ENCODE results near the gene NUP93.

NUP93 gene

GRCh38 chr16:56729735-56730662 lies at the start of gene NUP93:
TSS of gene NUP93 (plus strand) at chr16:56730129. CDS start at chr16:56748248, 18,119 bp downstream.
- peak; percentile 86 to 89 for DNase-seq

GRCh38 chr16:56681939-56682702 lies 47.8 kb upstream of the NUP93 start, which contains the start of gene MT1X:
TSS of gene MT1X (plus strand) at chr16:56682470. CDS start at chr16:56682541, 71 bp downstream.
- peak; percentile 82 to 84 for DNase-seq

GRCh38 chr16:56682703-56683397 lies 47.1 kb upstream of the NUP93 start:
- peak in 1 of 2 donors; percentile 15 for DNase-seq

- DNase-seq: no peak
Observed at GRCh38 chr16:56683424-56684172, 46.3 kb upstream of the NUP93 start.

- DNase-seq: no peak
Observed at GRCh38 chr16:56684256-56684925, 45.5 kb upstream of the NUP93 start.

- no peak for DNase-seq
Observed at GRCh38 chr16:56684926-56685590, 44.9 kb upstream of the NUP93 start.

- DNase-seq: no peak
Observed at GRCh38 chr16:56686758-56687157, 43.2 kb upstream of the NUP93 start.

- DNase-seq: no peak
Observed at GRCh38 chr16:56688762-56689161, 41.2 kb upstream of the NUP93 start.

- DNase-seq: no peak
Observed at GRCh38 chr16:56689171-56689570, 40.8 kb upstream of the NUP93 start.

GRCh38 chr16:56690420-56691122 lies 39.4 kb upstream of the NUP93 start:
- no peak for DNase-seq

GRCh38 chr16:56691885-56692284 lies 38.0 kb upstream of the NUP93 start:
- no peak for DNase-seq

- no peak for DNase-seq
Observed at GRCh38 chr16:56695246-56695645, 34.7 kb upstream of the NUP93 start.

GRCh38 chr16:56697456-56698155 lies 32.3 kb upstream of the NUP93 start:
- no peak for DNase-seq

GRCh38 chr16:56700195-56700594 lies 29.7 kb upstream of the NUP93 start:
- DNase-seq: no peak

- DNase-seq: no peak
Observed at GRCh38 chr16:56700631-56701030, 29.3 kb upstream of the NUP93 start.

GRCh38 chr16:56701534-56701933 lies 28.4 kb upstream of the NUP93 start:
- no peak for DNase-seq

- no peak for DNase-seq
Observed at GRCh38 chr16:56702836-56703235, 27.1 kb upstream of the NUP93 start.

GRCh38 chr16:56708525-56709442 lies 21.1 kb upstream of the NUP93 start:
- no peak for DNase-seq
